ENCODE measurements around the gene WEE1. TPM values are rescaled to one million over a fixed set of nuclear protein-coding genes. Genes with fewer than 3 reads are reported as not detected.
A peak's percentile ranks its signal among the peaks of the same experiment; 100 is the strongest.

WEE1 gene
- total RNA-seq, 1 experiment from 2014 or later: 54.9 TPM

DNA sequence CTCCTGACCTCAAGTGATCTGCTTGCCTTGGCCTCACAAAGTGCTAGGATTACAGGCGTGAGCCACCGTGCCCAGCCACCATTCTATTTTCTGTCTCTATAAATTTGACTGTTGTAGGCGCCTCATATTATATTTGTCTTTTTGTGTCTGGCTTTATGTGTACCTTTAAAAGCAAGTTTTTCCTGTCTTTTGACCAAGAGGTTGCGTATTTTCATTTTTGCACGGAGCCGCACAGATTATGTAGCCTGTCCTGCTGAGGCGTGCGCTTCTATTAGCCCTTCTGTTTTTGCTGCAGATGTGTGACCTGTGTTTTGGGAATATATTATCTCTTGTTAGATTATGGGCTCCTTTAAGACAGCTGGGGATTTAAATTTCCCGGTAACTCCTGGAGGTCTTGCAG is 40.4 kb upstream of the WEE1 start:
- CTCF ChIA-PET: no interaction called here

DNA sequence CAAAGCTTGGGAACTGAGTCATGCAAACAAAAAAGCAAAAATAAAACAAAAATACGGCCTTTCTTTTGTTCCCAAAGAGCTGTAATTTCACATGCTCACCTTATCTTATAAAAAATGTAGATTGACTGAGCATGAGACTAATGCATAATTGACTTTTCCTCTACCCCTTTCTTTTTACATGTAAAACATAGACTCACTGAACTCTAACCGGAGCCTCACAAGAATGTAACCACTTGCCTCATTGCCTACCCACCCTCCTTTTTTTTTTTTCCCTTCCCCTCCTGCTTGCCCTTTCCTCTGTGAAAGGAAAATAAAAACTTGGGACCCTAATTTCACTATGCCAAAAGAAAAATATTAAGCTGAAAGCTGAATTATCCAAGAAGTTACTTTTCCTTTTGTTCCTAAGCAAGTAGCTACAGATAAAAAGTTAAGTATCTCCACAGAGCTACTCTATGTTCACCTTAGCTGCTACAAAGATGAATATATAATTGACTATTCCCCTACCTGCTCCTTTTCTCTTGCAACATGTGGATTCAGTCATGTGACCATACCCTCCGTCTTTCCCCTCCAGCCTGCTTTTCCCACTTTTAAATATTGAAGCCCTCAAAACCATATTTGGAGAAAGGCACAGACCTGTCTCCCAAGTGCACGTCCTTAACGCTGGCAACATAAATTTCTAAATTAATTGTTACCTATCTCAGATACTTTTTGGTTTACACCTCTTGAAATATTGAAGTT is 39.6 kb upstream of the WEE1 start:
- H3K4me1 ChIP-seq (ENCODE audit: insufficient read depth, low read length, poor library complexity, severe bottlenecking): peaks cover 7% of the 10 kb centered on the region
- H3K9me3 ChIP-seq (ENCODE audit: low read depth, low read length, poor library complexity, severe bottlenecking): no peaks in the 10 kb centered on the region
- no TSS peak for BruUV-seq (replicated peaks)
- intact Hi-C loops (cut with micrococcal nuclease; ENCODE audit: unreplicated experiment): loop anchor here (10.0 kb wide), 1 partner anchor 211 kb away; no protein-coding TSS in a partner anchor
- no peaks in the 10 kb centered on the region for H3K36me3 ChIP-seq (ENCODE audit: insufficient read depth, low read length, poor library complexity, severe bottlenecking)
- H3K27ac ChIP-seq (ENCODE audit: low read depth, low read length, poor library complexity, severe bottlenecking): no peak overlapping the region
- POLR2A ChIA-PET (ENCODE audit: low non-redundant PET): no interaction called here
- no peak overlapping the region for H3K4me3 ChIP-seq (ENCODE audit: low read depth, low read length, poor library complexity, severe bottlenecking)
- DNase-seq (ENCODE audit: low spot score): no peak
- H3K27me3 ChIP-seq (replicated peaks; ENCODE audit: insufficient read depth, low read depth, low read length, poor library complexity): no peaks in the 10 kb centered on the region
- CTCF ChIA-PET: interaction anchor here (0.7 kb wide), 1 partner anchor 459 kb away, joined by 7 read pairs; no protein-coding TSS in a partner anchor
- no peak for TF ChIP-seq EZH2 (IDR thresholded peaks at IDR 0.05; ENCODE audit: borderline replicate concordance, low read depth, low read length, poor library complexity, severe bottlenecking)
- TF ChIP-seq, protein P1, sequence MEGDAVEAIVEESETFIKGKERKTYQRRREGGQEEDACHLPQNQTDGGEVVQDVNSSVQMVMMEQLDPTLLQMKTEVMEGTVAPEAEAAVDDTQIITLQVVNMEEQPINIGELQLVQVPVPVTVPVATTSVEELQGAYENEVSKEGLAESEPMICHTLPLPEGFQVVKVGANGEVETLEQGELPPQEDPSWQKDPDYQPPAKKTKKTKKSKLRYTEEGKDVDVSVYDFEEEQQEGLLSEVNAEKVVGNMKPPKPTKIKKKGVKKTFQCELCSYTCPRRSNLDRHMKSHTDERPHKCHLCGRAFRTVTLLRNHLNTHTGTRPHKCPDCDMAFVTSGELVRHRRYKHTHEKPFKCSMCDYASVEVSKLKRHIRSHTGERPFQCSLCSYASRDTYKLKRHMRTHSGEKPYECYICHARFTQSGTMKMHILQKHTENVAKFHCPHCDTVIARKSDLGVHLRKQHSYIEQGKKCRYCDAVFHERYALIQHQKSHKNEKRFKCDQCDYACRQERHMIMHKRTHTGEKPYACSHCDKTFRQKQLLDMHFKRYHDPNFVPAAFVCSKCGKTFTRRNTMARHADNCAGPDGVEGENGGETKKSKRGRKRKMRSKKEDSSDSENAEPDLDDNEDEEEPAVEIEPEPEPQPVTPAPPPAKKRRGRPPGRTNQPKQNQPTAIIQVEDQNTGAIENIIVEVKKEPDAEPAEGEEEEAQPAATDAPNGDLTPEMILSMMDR (conservative IDR thresholded peaks at IDR 0.05; ENCODE audit: low read depth, low read length): no peak

More for the DNA sequence above, 40.4 kb upstream of the WEE1 start:
- TF ChIP-seq, protein P1 (conservative IDR thresholded peaks at IDR 0.05; ENCODE audit: low read depth, low read length): no peak
- TF ChIP-seq EZH2 (IDR thresholded peaks at IDR 0.05; ENCODE audit: borderline replicate concordance, low read depth, low read length, poor library complexity, severe bottlenecking): no peak
- BruUV-seq (replicated peaks): no TSS peak
- H3K36me3 ChIP-seq (ENCODE audit: insufficient read depth, low read length, poor library complexity, severe bottlenecking): no peaks in the 10 kb centered on the region
- H3K4me1 ChIP-seq (ENCODE audit: insufficient read depth, low read length, poor library complexity, severe bottlenecking): peaks cover 14% of the 10 kb centered on the region
- POLR2A ChIA-PET (ENCODE audit: low non-redundant PET): no interaction called here
- intact Hi-C loops (cut with micrococcal nuclease; ENCODE audit: unreplicated experiment): loop anchor here (10.0 kb wide), 1 partner anchor 212 kb away; no protein-coding TSS in a partner anchor
- H3K4me3 ChIP-seq (ENCODE audit: low read depth, low read length, poor library complexity, severe bottlenecking): no peak overlapping the region
- no peak overlapping the region for H3K27ac ChIP-seq (ENCODE audit: low read depth, low read length, poor library complexity, severe bottlenecking)
- no peaks in the 10 kb centered on the region for H3K9me3 ChIP-seq (ENCODE audit: low read depth, low read length, poor library complexity, severe bottlenecking)
- no peaks in the 10 kb centered on the region for H3K27me3 ChIP-seq (replicated peaks; ENCODE audit: insufficient read depth, low read depth, low read length, poor library complexity)
- DNase-seq (ENCODE audit: low spot score): no peak

- H3K36me3 ChIP-seq (ENCODE audit: insufficient read depth, low read length, poor library complexity, severe bottlenecking): no peaks in the 10 kb centered on the region
- H3K9me3 ChIP-seq (ENCODE audit: low read depth, low read length, poor library complexity, severe bottlenecking): no peaks in the 10 kb centered on the region
- CTCF ChIA-PET: interaction anchor here (0.6 to 1.5 kb wide), 6 partner anchors 11 to 669 kb away, joined by 3 to 10 read pairs (median 4); no protein-coding TSS in a partner anchor
- POLR2A ChIA-PET (ENCODE audit: low non-redundant PET): no interaction called here
- H3K27me3 ChIP-seq (replicated peaks; ENCODE audit: insufficient read depth, low read depth, low read length, poor library complexity): no peaks in the 10 kb centered on the region
- intact Hi-C loops (cut with micrococcal nuclease; ENCODE audit: unreplicated experiment): loop anchor here (10.0 kb wide), 1 partner anchor 210 kb away; no protein-coding TSS in a partner anchor
- no TSS peak for BruUV-seq (replicated peaks)
- H3K4me3 ChIP-seq (ENCODE audit: low read depth, low read length, poor library complexity, severe bottlenecking): no peak overlapping the region
- no peak overlapping the region for H3K27ac ChIP-seq (ENCODE audit: low read depth, low read length, poor library complexity, severe bottlenecking)
- TF ChIP-seq, protein P1 (conservative IDR thresholded peaks at IDR 0.05; ENCODE audit: low read depth, low read length): peak; percentile 85
- no peak for TF ChIP-seq EZH2 (IDR thresholded peaks at IDR 0.05; ENCODE audit: borderline replicate concordance, low read depth, low read length, poor library complexity, severe bottlenecking)
- DNase-seq (ENCODE audit: low spot score): peak; percentile 67
- no peaks in the 10 kb centered on the region for H3K4me1 ChIP-seq (ENCODE audit: insufficient read depth, low read length, poor library complexity, severe bottlenecking)
Observed at GRCh38 chr11:9535189-9535781, 38.2 kb upstream of the WEE1 start.
